Activated CD8-positive, alpha-beta memory T cell treated with anti-CD3 and anti-CD28 coated beads for 48 hours (primary cell): Measurements from ENCODE around the gene DDA1.

Experiments used
- DNase-seq, 3 experiments: peaks; one replicate each; pipeline ENCODE4 v3.0.0-alpha.2; 2020; ENCODE audit warnings: low read depth in 2 of 3, low spot score in 2 of 3

Gene DDA1

DNA sequence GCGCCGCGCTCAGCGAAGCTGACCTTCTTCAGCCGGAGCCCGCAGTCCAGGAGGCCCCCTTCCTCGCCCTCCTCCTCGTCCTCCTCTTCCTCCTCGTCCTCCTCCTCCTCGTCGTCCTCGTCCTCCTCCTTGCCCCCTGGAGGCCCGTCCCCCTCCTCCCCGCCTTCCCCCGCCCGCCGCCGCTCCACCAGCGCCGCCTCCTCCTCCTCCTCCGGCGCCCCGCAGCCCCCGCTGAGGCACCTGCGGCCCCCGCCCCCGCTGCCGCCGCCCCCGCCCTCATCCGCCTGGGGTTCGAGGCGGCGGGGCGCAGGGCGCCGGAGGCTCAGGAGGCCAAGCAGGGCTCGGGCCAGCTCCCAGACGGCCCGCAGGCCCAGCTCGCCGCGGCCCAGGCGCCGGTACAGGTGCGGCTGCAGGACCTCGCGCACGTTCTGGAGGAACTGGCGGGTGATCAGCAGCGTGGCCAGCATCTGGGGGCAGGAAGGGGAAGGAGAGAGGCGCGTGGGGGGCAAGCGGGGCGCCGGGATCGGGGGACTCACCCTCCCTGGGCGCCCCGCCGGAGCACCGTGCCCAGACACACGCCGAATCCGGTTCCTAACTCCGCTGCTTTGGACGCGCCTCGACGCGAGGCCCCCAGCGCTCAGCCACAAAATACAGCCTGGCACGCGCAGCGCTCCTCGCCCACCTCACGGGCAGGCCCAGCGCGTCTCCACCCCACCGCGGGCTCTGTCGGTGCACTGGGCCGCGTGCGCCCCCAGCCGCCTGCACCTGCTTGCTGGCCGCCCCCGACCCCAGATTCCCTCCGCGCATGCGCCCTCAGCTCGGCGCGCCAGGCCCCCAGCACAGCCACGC, 19.4 kb downstream of the DDA1 start:
- DNase-seq, result no peak

DNA sequence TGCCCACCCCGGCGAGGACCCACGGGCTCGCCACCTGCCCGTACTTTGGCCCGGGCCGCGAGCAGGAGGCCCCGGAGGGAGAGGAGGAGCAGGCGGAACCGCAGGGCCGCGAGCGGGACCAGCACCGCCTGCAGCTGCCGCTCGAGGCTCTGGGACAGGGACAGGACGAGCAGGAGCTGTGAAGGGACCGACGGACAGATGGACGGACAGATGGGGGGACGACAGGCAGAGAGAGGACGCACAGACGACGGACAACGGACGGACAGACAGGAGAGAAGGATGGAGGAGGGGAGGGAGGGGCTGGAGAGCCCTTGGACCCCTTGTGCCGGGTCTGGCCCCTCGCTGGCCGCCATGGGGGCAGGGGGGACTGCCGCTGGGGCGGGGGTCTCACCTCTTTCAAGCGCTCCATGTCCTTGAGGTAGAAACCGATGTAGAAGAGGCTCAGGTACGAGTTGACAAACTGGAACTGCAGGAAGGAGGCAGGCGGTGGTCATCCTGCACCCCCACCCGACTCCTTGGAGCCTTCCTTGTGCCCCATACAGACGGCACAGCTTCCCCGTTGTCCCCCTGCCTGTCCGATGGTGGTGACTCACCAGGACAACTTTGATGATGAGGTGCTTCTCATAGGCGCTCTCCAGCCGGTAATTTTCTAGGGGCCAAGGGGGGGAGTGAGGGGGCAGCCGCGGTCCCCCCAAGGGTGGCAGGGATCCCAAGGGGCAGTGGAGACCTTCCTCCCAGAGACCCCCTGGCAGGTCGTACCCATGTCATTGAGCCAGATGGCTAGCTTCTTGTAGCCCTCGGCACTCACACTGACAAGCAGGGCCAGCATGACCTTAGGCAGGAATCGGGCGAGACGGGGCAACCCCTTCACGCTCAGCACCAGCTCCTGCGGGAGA, 20.3 kb downstream of the DDA1 start:
- no peak for DNase-seq

DNA sequence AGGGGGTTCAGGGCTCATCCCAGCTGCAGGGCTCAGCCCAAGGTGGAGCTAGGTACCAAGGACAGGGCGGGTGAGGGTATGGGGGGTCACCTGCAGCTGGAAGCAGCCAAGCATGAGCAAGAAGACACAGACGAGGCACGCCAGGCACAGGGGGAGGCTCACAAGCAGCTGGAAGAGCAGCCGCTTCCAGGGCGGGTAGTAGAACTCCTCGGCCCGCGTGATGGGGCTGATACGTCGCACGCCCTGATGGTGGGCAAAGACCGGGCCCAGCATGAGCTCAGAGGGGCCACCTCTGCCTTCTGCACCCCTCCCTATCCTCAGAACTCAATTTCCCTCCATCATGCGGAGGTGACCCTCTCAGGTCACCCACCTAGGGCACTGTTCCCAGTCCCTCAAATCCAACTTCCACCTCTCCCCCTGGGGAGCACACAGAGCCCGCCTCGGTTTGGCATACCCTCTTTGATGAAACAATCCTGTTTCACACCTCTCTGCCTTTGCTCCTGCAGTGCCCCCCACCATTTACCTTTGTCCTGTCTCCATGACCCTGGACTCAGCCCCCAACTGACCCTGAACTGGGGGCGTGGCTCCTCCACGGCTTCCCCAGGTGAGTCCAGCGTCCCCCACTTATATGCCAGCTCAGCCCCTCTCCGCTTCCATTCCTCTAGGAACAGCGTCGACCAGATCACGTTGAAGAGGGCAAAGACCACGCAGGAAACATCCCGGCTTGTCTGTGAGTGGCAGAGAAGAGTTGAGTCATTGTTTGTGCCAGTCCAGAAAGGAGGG, 21.1 kb downstream of the DDA1 start:
- DNase-seq, result no peak

DNA sequence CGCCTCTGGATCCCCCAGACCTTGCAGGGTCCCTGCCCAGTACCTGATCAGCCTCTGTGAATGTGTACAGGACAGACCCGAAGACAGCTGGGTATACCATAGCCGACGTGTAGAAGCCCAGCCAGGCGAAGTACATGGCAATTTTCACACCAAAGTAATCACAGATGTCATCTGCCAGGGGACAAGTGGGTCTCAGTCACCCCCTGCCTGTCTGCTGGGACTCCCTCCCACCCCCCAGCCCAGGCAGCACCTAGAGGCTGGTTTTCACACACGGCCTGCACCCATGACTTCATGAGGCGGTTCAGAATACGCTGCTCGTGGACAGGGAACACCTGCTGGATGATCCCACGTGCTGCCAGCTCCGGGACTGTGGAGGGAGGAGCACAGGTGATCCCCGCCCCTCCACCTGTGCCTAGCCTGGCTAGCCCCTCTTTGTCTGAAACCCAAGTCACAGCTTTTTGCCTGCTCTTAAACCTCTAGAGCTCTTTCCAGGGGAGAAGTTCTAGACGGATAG, 21.7 kb downstream of the DDA1 start:
- DNase-seq, result no peak

DNA sequence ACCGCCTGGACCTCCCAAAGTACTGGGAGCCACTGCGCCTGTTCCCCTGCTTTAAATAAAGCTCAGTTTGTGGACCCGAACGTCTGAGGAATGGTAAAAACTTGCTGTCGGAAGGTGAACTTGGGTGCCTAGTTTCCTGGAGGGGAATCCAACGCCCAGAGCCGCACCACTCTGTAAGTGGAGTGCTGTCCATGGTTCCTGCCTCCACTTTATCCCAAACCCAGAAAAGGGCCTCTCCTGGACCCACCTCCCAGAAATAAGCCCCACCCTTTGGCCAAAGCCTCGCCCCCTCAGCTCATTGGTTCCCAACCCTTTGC, 23.0 kb downstream of the DDA1 start:
- DNase-seq, result no peak

DNA sequence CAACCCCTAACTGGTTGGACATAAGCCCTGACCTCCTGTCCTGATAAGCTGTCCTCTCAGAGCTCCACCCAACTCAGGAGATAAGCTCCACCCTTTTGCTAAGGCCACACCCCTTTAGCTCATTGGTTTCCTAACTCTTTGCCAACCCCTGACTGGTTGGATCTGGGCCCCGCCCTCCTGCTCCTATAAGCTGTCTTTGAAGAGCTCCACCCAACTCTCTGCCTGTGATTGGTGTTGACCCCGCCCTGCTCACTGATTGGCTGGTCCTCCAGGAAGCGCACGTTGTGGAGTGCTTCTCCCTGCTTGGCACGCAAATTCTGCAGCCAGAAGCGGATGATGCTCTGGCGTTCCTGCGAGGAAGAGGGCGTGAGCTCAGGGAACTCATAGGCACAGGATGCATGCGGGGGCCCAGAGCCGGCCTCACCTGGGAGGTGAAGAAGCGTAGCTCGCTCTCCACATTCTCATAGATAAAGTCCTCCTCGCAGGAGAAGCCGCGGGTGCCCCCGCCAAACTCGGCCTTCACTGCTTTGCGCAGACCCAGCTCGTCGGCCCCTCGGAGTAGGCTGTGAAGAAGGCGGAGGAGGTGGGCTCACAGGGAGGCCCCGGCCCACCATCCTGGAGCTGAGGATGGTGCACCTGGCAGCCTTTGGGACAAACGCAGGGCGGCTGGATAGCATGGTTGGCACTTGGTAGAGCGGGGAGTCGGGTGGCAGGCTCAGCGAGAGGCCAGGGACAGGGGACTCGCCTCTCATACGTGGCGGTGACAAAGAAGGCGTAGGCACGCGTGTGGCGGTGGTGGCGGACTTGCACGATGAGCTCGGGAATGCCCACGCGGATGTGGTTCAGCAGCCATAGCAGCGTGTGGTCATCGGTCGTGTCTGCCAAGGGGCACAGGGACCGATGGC, 23.6 kb downstream of the DDA1 start:
- DNase-seq, result no peak

DNA sequence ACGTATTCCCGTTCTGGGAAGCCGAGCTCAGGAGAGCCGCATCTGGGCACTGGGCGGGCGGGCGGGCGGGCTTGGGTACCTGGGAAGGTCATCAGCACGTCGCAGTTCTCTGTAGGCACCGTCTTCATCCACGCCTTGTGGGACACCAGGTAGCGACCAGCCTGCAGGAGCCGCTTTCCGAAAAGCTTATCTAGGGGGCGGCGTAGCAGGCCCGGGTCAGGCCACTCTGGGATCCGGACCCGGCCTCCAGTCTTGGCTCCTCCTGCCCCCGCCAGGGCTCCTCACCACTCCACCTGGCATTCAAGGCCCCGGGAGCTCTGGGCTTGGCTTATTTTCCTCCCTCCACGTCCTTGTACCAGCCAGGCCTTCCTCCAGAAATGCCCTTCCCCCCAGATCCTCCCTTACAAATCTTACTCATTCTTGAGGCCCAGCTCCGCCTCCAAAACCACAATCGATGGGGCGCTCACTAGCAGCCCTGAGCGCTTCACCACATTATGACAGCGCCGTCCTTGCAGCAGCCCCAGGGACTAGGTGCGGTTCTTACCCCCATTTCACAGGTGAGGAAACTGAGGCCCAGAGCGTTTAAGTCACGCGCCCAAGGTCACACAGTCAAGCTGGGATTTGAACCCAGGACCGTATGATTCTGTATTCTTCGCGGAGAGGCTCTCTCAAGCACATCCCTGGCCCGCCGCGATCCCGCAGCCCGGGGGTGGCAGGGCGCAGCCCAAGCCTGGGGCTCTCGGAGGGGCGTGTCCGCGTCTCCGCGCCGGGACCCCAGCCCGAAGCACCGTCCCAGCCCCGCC, 24.4 kb downstream of the DDA1 start:
- DNase-seq, result peak in 2 of 3 experiments; percentile 35 to 56

DNA sequence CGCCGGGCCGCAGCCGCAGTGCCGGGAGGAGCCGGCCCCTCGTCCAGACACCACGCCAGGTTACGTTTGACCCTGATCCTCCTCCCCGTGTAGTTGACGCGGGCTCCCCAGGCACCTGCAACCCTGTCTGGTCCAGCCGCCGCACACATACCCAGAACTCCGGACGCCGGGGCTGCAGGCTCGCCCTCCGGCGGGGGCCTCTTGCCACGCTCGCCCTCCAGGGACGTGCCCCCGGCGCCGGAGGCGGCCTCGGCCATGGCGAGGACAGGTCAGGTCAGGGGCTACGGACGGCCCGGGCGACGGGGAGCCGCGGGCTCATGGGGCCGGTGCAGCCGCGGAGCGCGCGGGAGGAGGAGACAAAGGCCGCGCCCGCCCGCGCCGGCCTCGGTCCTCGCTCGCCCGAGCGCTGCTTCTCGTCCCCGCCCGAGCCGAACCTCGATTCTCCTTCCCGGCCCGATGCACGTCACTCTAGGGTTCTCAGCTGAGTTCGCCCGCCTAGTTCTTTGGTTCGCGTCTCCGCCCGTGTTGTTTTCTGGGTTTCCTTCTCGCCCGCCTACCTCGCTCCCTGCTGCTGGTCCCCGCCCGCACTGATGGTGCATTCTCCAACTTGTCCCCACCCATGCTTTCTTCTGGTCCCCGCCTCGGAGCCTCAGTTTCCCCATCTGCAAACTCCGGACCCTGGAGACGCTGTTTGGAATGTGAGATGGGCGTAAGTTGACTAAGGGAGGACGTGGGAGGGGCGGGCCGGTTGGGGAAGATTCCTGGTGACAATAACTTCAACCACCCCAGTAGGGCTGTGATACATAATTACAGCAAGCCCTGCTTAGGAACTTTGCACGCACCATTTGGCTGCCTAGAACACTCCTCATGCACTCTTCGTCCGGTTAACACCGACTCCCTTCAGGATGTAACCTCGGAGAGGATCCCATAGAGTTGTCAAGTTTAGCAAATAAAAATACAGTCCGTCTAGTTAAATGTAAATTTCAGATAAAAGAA, 25.3 kb downstream of the DDA1 start, which contains the start of gene ANO8:
TSS of gene ANO8 (minus strand) at position 442 of the 996 bp plus-strand sequence. CDS start at position 257, 185 bp downstream.
- DNase-seq, result peak; percentile 83 to 90 (median 85)

DNA sequence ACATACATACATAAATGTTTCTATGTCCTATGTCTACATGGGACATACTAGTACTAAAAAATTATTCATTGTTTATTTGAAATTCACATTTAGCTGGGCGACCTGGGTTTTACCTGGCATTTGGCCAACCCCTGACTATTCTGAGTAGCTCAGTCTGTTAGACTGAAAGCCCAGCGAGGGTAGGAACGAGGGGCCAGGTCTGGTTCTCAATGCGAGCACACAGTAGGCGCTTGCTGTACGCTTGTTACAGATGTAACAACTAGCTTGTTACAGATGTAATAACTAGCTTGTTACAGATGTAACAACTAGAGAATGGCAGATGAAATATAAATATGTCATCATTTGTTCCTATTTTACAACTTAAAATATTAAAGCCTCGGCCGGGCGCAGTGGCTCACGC, 26.2 kb downstream of the DDA1 start:
- DNase-seq, result no peak

DNA sequence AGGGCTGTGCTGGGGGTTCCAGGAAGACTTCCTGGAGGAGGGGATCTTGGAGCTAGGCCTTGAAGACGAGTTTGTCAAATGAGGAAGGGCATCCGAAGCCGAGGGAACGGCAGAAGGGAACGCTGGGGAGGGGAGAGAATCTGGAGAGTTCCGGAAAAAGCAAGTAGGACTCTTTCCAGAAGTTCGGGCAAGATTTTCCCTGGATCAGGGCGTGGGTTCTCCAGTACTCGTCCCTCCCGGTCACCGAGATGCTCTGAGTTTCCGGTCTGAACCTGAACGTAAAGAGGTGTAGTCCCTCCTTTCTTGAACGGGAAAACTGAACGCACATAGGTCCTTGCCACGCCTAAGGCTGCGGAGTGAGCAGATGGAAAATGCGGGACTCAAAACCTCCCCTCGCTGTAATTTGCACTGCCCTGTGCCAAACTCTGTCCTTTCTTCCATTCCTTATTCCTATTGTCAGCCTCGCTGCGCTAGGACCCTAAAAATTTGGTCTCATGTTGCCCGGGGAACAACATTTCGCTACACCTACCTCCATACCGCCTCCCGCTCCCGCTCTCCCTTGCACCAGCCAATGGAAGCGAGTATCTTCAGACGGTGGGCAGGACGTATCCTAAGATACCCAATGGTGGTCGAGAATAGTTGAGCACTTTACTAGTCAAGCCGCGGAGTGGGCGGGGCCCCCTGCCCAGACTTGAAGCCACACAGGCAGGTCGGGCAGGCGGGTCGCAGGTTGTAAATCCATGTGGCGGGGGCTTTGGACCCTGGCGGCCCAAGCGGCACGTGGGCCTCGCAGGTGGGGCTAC, 27.7 kb downstream of the DDA1 start, which contains the start of gene GTPBP3:
TSS of gene GTPBP3 (plus strand) at position 682 of the 803 bp plus-strand sequence. CDS start at position 741, 59 bp downstream.
- DNase-seq, result peak; percentile 86 to 88 (median 87)

DNA sequence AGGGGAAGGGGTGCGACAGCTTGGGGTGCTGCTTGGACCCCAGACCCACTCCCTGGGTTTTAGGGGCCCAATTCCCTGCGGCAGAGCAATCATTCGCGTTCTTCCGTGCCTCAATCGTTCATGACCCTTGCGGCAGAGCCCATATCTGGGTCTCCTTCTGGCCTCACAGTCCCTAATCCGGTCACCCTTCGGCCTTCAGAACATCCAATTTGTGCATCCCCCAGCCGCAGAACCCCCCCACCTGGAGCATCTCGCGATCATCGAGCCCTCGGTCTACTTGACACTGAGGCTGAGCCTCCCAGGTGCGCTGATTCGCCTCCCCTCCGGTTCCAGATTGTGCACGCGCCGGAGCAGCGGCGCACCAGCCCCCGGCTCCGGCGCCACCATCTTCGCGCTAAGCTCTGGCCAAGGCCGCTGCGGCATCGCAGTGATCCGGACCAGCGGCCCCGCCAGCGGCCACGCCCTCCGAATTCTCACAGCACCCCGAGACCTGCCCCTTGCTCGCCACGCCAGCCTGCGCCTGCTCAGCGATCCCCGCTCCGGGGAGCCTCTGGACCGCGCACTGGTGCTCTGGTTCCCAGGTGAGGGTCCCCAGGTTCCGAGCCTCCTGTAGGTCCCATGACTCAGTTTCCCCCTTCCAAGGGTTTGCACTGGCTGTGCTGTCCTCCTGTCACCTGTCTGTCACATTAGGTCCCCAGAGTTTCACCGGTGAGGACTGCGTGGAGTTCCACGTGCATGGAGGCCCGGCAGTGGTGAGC, 28.5 kb downstream of the DDA1 start:
- peak in 1 of 3 experiments; percentile 17 for DNase-seq

DNA sequence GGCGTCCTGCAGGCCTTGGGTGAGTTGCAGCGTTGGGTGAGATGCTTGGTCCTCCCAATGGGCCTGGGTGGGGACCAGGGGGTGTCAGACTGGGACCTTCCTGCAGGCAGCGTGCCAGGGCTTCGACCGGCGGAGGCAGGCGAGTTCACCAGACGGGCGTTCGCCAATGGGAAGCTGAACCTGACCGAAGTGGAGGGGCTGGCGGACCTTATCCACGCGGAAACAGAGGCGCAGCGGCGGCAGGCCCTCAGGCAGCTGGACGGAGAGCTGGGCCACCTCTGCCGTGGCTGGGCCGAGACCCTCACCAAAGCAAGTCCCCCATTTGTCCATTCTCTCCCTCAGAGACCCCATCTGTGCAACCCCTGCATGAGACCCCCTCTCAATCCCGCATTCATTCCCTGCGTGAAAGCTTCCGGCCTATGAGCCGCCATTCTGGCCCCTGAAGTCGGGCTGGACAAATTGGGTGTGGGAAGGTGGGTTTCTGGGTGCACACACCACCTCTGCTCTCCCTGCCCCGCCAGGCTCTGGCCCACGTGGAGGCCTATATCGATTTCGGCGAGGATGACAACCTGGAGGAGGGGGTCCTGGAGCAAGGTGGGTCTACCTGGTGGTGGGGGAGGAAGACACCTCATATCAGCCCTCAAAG, 29.2 kb downstream of the DDA1 start:
- DNase-seq, result no peak

DNA sequence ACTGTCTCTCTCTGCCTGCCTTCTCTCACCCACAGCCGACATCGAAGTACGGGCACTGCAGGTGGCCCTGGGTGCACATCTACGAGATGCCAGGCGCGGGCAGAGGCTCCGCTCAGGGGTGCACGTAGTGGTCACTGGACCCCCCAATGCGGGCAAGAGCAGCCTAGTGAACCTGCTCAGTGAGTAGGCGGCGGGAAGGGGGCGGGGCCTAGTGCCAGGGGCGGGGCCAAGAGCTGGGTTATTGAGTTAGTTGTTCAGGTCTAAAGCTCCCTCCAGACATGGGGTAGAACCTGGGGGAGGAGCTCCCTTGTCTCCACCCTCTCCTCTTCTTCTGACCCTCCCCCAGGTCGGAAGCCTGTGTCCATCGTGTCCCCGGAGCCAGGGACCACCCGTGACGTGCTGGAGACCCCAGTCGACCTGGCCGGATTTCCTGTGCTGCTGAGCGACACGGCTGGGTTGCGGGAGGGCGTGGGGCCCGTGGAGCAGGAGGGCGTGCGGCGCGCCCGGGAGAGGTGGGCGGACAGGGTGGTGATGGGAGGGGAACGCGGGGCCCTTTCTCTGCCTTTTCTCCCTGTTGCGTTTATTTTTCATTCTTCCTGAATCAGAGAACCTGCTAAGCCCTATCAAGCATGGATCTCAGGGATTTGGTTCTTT, 29.9 kb downstream of the DDA1 start:
- DNase-seq, result peak in 1 of 3 experiments; percentile 28

DNA sequence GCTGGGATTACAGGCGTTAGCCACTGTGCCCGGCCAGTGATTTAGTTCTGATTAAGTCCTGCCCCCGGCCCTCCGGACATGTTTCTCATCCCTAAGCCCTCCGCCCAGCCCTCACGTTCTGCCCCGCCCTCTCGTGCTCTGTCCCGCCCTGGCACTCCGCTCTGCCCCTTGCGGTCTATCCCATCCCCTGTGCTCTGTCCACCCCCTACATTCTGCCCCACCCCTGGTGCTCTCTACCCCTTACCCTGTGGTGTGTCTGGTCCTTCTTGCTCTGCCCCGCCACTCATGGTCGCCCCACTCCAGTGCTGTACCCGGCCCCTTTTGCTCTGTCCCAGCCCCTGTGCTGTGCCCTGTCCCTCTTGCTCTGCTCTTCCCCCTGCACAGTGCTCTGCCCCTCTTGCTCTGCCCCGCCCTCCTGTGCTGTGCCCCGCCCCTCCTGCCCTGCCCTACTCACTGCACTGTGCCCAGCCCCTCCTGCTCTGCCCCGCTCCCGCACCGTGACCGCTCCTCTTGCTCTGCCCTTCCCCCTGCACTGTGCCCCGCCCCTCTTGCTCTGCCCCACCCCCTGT, 31.0 kb downstream of the DDA1 start:
- no peak for DNase-seq

DNA sequence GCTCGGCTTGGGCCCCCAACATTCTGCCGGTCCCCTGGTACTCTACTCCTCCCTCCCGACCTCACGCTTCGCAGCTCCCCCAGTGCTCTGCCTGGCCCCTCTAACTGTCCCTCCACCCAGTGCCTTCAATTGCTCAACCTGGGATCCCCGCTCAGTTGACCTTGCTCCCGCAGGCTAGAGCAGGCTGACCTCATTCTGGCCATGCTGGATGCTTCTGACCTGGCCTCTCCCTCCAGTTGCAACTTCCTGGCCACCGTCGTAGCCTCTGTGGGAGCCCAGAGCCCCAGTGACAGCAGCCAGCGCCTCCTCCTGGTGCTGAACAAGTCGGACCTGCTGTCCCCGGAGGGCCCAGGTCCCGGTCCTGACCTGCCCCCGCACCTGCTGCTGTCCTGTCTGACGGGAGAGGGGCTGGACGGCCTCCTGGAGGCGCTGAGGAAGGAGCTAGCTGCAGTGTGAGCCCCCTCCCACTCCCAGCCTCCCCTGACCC, 31.6 kb downstream of the DDA1 start:
- DNase-seq, result no peak
